HEK293 (cell line): ENCODE measurements around the gene RHD.

ENCODE experiments used
- CTCF ChIA-PET: fragments of 350-600 bp; formaldehyde crosslinking; extraction: SDS; loops from one replicate; lab custom pipeline; 2021; ENCODE audit warnings: antibody characterized with exemption; lab: Yijun Ruan, JAX
- POLR2A ChIA-PET: fragments of 300-600 bp; formaldehyde crosslinking; extraction: SDS; loops from one replicate; lab custom pipeline; 2020; ENCODE audit warnings: antibody characterized with exemption, inconsistent platforms; lab: Yijun Ruan, JAX
- H3K27ac ChIP-seq: fragments of 200-500 bp; sonication (Bioruptor generic); 2 replicates; pipeline ENCODE4 v1.5.1; 2014; ENCODE audit warnings: low read depth, low read length, control low read depth, inconsistent platforms; ENCODE audit errors: extremely low read depth
- H3K36me3 ChIP-seq, 2 experiments: fragments of 200-500 bp in 1 of 2; sonication (Bioruptor generic) in 1 of 2; 1 replicate in 1 of 2; 2 replicates in 1 of 2; pipeline ENCODE4 v1.5.1; 2014 to 2017; ENCODE audit warnings: inconsistent platforms in 2 of 2, low read length in 2 of 2; ENCODE audit not compliant: control insufficient read depth in 2 of 2, insufficient read depth in 1 of 2
- H3K4me1 ChIP-seq: fragments of 200-500 bp; sonication (Bioruptor generic); 2 replicates; pipeline ENCODE4 v1.5.1; 2014; ENCODE audit warnings: mild to moderate bottlenecking, low read length, inconsistent platforms; ENCODE audit not compliant: control insufficient read depth, insufficient read depth
- H3K4me3 ChIP-seq: 2 replicates; pipeline ENCODE4 v1.5.1; 2011; ENCODE audit warnings: low read depth, mild to moderate bottlenecking, control low read depth, low read length, moderate library complexity
- H3K9me3 ChIP-seq: fragments of 200-500 bp; sonication (Bioruptor generic); 2 replicates; pipeline ENCODE4 v1.5.1; 2014; ENCODE audit warnings: low read depth, low read length, inconsistent platforms; ENCODE audit not compliant: control insufficient read depth, insufficient read depth
- GLIS2 ChIP-seq: fragments of 450-650 bp; formaldehyde crosslinking; IDR thresholded peaks from 2 replicates; pipeline ENCODE4 v1.5.1; 2016; ENCODE audit warnings: missing biosample characterization, missing genetic modification characterization
- INSM2 ChIP-seq: fragments of 450-650 bp; formaldehyde crosslinking; IDR thresholded peaks from 2 replicates; pipeline ENCODE4 v1.5.1; 2016; ENCODE audit warnings: missing biosample characterization, missing genetic modification characterization
- PRDM4 ChIP-seq: fragments of 450-650 bp; formaldehyde crosslinking; IDR thresholded peaks from 2 replicates; pipeline ENCODE4 v1.5.1; 2017; ENCODE audit warnings: missing biosample characterization, missing genetic modification characterization
- RBAK ChIP-seq: fragments of 450-650 bp; formaldehyde crosslinking; IDR thresholded peaks from 2 replicates; pipeline ENCODE4 v1.5.1; 2016; ENCODE audit warnings: missing biosample characterization, missing genetic modification characterization
- SP2 ChIP-seq: fragments of 450-650 bp; formaldehyde crosslinking; IDR thresholded peaks from 2 replicates; pipeline ENCODE4 v1.5.1; 2016; ENCODE audit warnings: missing biosample characterization, missing genetic modification characterization
- TCF7L2 ChIP-seq: IDR thresholded peaks from 2 replicates; pipeline ENCODE4 v1.6.1; 2011; ENCODE audit warnings: low read depth, mild to moderate bottlenecking, inconsistent platforms, low read length, moderate library complexity, borderline replicate concordance
- ZBTB17 ChIP-seq: fragments of 450-650 bp; formaldehyde crosslinking; IDR thresholded peaks from 2 replicates; pipeline ENCODE4 v1.5.1; 2016; ENCODE audit warnings: missing biosample characterization, missing genetic modification characterization
- ZBTB26 ChIP-seq: fragments of 450-650 bp; formaldehyde crosslinking; optimal IDR thresholded peaks from 2 replicates; pipeline ENCODE3; 2016; ENCODE audit warnings: missing biosample characterization, mild to moderate bottlenecking, missing genetic modification characterization
- ZNF10 ChIP-seq: fragments of 450-650 bp; formaldehyde crosslinking; IDR thresholded peaks from 2 replicates; pipeline ENCODE4 v1.5.1; 2017; ENCODE audit warnings: missing biosample characterization, missing genetic modification characterization
- ZNF133 ChIP-seq: fragments of 450-650 bp; formaldehyde crosslinking; IDR thresholded peaks from 2 replicates; pipeline ENCODE4 v1.5.1; 2016; ENCODE audit warnings: missing biosample characterization, missing genetic modification characterization
- ZNF140 ChIP-seq: fragments of 450-650 bp; formaldehyde crosslinking; IDR thresholded peaks from 2 replicates; pipeline ENCODE4 v1.5.1; 2016; ENCODE audit warnings: missing biosample characterization, missing genetic modification characterization
- ZNF155 ChIP-seq: fragments of 450-650 bp; formaldehyde crosslinking; IDR thresholded peaks from 2 replicates; pipeline ENCODE4 v1.5.1; 2016; ENCODE audit warnings: missing biosample characterization, missing genetic modification characterization
- ZNF202 ChIP-seq: fragments of 450-650 bp; formaldehyde crosslinking; IDR thresholded peaks from 2 replicates; pipeline ENCODE4 v1.5.1; 2016; ENCODE audit warnings: missing biosample characterization, missing genetic modification characterization, borderline replicate concordance
- ZNF211 ChIP-seq: fragments of 450-650 bp; formaldehyde crosslinking; IDR thresholded peaks from 2 replicates; pipeline ENCODE4 v1.5.1; 2016; ENCODE audit warnings: low read depth, missing biosample characterization, missing genetic modification characterization
- ZNF341 ChIP-seq: fragments of 450-650 bp; formaldehyde crosslinking; IDR thresholded peaks from 2 replicates; pipeline ENCODE4; 2016; ENCODE audit warnings: low read depth, missing biosample characterization, missing genetic modification characterization
- ZNF513 ChIP-seq: fragments of 450-650 bp; IDR thresholded peaks from 2 replicates; pipeline ENCODE4 v1.5.1; 2018; ENCODE audit warnings: missing biosample characterization, missing genetic modification characterization
- ZNF544 ChIP-seq: fragments of 450-650 bp; formaldehyde crosslinking; IDR thresholded peaks from 2 replicates; pipeline ENCODE4 v1.5.0; 2017; ENCODE audit warnings: missing biosample characterization, missing genetic modification characterization
- ZNF626 ChIP-seq: fragments of 450-650 bp; sonication (Bioruptor Pico); formaldehyde crosslinking; IDR thresholded peaks from 2 replicates; pipeline ENCODE4 v1.5.1; 2018; ENCODE audit warnings: missing biosample characterization, missing genetic modification characterization, inconsistent platforms
- ZNF677 ChIP-seq: fragments of 450-650 bp; IDR thresholded peaks from 2 replicates; pipeline ENCODE4 v1.5.0; 2018; ENCODE audit warnings: missing biosample characterization, mild to moderate bottlenecking, missing genetic modification characterization, moderate library complexity
- ZSCAN18 ChIP-seq: fragments of 450-650 bp; formaldehyde crosslinking; IDR thresholded peaks from 2 replicates; pipeline ENCODE4 v1.5.1; 2016; ENCODE audit warnings: missing biosample characterization, missing genetic modification characterization
- ZSCAN30 ChIP-seq: fragments of 450-650 bp; IDR thresholded peaks from 2 replicates; pipeline ENCODE4 v1.5.1; 2018; ENCODE audit warnings: missing biosample characterization, mild to moderate bottlenecking, missing genetic modification characterization, moderate library complexity

The RHD gene

GRCh38 chr1:25343872-25344271 is 71.6 kb downstream of the RHD start (continued):
- TF ChIP-seq INSM2 (tag by site-specific recombination) (peak; percentile 79), ZNF202 (tag by site-specific recombination) (no peak)

GRCh38 chr1:25347556-25347955 is 75.2 kb downstream of the RHD start:
- CTCF ChIA-PET, result interaction anchor here (0.6 to 0.8 kb wide), 2 partner anchors 115 to 915 kb away, joined by 3 to 4 read pairs; no protein-coding TSS in a partner anchor
- Histone ChIP-seq H3K27ac (no peak overlapping the region), H3K4me1 (no peaks in the 10 kb centered on the region), H3K9me3 (no peaks in the 10 kb centered on the region), H3K4me3 (no peak overlapping the region), H3K36me3 (peaks cover 45 to 73% of the 10 kb centered on the region in 2 experiments)
- no peak for TF ChIP-seq ZNF10 (tag by site-specific recombination)
- TF ChIP-seq GLIS2 (tag by site-specific recombination), result no peak
- no peak for TF ChIP-seq ZNF626 (tag by site-specific recombination)
- TF ChIP-seq ZBTB26 (tag by site-specific recombination), result no peak
- no peak for TF ChIP-seq SP2 (tag by site-specific recombination)
- no peak for TF ChIP-seq ZBTB17 (tag by site-specific recombination)
- no peak for TF ChIP-seq RBAK (tag by site-specific recombination)
- no peak for TF ChIP-seq ZNF155 (tag by site-specific recombination)
- no peak for TF ChIP-seq ZSCAN30
- TF ChIP-seq ZNF211 (tag by site-specific recombination), result no peak
- TF ChIP-seq ZNF513, result no peak
- TF ChIP-seq ZNF677 (tag by site-specific recombination), result no peak
- no peak for TF ChIP-seq ZNF133
- no peak for TF ChIP-seq PRDM4
- TF ChIP-seq ZNF140 (tag by site-specific recombination), result no peak
- TF ChIP-seq ZNF341, result no peak
- TF ChIP-seq TCF7L2, result no peak
- TF ChIP-seq ZSCAN18, result no peak
- no peak for TF ChIP-seq ZNF544
- POLR2A ChIA-PET, result interaction anchor here (0.7 to 2.1 kb wide), 2 partner anchors 100 to 1508 kb away, joined by 3 to 10 read pairs; partner anchors contain the start of gene RSRP1
